Daoy (cell line): ENCODE measurements around the gene TMPRSS13. TPM values are rescaled to one million over a fixed set of nuclear protein-coding genes. Genes with fewer than 3 reads are reported as not detected.
"Not testable (repeated sequence)": the region's sequence is repeated elsewhere in the genome, so short reads cannot be mapped to it uniquely, and the experiment has no call there.

Experiments
- DNase-seq: peaks from one replicate; pipeline ENCODE4 v3.0.0-alpha.2; 2015; ENCODE audit warnings: low read depth
- total RNA-seq: library from RNA; depleted of rRNA; stranded (reverse); fragments of >200 nt; shearing (Covaris generic); gene quantifications from 2 replicates; pipeline ENCODE4 v1.2.3, GENCODE V29; 2014; rRNA removed

Gene TMPRSS13
- total RNA-seq: 0.06 and 0.48 TPM in 2 replicates

- DNase-seq: no peak
Observed at GRCh38 chr11:117929142-117929915, at the start of gene TMPRSS13. Gene TMPRSS13, minus strand, starts transcription at chr11:117929402. Its CDS starts 95 bp downstream, at chr11:117929307.

DNA sequence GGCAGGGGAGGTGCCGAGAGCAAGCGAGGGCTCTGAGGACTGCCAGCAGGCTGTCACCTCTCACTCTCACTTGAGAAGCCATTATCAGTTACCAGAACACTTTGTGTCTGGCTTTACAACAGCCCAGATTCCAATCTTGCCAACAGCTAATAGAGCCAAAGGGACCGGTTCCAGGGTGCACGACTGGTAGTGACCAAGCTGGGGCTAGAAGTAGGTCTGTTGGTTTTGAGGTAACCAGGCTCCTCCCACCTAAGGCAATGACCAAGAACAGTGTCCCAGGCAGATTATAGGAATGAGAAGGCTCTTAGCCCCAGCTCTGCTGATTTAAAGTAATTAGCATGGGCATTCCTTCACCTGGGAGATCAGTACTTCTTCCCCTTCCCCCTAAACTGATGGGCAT is 49.8 kb upstream of the TMPRSS13 start:
- DNase-seq: no peak

DNA sequence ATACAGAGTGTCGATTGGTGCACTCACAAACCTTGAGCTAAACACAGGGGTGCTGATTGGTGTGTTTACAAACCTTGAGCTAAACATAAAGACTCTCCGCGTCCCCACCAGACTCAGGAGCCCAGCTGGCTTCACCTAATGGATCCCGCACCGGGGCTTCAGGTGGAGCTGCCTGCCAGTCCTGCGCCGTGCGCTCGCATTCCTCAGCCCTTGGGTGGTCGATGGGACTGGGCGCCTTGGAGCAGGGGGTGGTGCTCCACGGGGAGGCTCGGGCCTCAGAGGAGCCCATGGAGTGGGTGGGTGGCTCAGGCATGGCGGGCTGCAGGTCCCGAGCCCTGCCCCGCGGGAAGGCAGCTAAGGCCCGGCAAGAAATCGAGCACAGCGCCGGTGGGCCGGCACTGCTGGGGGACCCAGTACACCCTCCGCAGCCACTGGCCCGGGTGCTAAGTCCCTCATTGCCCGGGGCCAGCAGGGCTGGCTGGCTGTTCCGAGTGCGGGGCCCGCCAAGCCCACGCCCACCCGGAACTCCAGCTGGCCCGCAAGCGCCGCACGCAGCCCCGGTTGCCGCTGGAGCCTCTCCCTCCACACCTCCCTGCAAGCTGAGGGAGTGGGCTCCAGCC is 49.2 kb upstream of the TMPRSS13 start:
- DNase-seq: not testable (repeated sequence)

DNA sequence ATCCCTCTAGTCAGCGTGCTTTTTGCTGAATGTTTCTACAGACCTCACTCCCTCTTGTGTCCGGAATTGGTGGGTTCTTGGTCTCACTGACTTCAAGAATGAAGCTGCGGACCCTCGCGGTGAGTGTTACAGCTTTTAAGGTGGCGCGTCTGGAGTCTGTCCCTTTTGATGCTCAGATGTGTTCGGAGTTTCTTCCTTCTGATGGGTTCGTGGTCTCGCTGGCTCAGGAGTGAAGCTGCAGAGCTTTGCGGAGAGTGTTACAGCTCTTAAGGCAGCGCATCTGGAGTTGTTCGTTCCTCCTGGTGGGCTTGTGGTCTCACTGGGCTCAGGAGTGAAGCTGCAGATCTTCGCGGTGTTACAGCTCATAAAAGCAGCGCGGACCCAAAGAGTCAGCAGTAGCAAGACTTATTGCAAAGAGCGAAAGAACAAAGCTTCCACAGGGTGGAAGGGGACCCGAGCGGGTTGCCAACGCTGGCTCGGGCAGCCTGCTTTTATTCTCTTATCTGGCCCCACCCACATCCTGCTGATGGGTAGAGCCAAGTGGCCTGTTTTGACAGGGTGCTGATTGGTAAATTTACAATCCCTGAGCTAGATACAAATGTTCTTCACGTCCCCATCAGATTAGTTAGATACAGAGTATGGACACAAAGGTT is 48.5 kb upstream of the TMPRSS13 start:
- DNase-seq: not testable (repeated sequence)

GRCh38 chr11:117977029-117977428 is 47.8 kb upstream of the TMPRSS13 start:
- no peak for DNase-seq

DNA sequence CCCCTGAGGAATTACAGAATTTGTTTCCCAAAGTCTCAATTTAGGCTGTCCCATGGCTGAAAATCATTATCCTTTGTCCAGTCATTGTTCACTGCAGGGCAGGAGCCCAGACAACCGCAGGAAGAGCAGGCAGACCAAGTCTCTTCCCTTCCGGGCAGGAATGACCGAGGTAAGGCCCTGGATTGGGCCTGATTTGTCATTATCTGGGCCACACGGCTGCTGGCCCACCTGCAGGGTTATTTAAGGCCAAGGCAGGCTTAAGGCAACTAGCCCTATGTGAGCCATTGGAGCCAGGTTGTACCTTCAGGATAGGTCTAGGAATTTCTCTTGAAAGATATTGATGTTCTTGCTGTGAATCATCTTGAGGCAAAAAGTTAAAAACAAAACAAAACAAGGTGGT is 47.2 kb upstream of the TMPRSS13 start:
- DNase-seq: no peak

DNA sequence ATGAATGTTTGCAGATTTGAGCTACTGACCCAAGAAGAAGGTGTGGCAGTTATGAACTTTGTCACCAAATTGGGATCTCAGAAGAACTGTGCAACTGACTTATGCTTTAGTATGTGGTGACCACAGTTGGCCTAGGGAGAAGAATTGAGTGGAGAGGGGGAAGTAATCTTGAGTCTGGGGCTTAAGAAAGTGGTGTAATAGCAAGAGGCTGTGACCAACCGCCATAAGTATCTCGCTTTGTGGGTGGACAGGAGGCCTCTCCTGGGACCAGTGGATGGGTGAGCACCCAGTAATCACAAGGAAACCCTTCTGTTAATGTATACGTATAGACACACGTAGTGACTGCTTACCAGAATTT is 44.3 kb upstream of the TMPRSS13 start:
- DNase-seq: no peak

- peak; percentile 40 for DNase-seq
Observed at GRCh38 chr11:117972629-117973502, 43.7 kb upstream of the TMPRSS13 start.

- DNase-seq: no peak
Observed at GRCh38 chr11:117972044-117972443, 42.8 kb upstream of the TMPRSS13 start.

GRCh38 chr11:117970400-117971024 is 41.3 kb upstream of the TMPRSS13 start:
- peak; percentile 86 for DNase-seq

DNA sequence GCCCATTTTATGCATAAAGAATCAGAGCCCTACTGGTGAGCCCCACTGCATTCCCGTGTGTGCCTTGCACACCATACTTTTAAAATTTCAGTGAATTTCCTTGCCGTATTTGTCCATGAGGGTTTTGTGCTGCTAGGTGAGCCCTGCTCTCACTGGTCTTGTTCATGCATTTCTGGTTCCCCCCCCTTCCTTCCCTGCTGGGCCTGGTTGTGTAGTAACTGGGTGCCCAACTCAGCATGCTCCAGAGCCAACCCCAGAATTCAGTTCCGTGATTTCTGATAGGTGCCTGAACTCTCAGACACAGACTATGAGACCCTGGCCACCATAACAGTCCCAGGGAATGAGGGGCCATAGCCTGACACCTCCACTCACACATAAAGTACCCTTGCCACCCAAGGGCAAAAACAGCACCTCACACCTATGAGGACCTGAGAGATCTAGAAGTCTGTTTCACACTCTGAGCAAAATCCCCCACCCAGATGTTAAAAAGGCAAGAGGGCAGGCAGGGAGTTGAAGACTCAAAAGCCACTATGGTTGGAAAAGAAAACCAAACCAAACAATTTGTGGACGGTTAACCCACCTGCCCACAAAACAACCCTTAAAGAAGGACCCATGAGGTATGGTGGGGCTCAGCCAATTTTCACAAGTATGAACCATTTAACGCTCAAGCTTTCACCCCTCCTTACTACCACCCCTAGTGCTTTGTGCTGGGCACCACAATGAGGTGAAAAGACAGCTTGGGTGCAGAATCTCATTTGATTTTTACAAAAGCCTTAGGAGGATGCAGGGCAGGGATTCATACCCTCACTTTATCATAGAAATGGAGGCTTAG is 40.2 kb upstream of the TMPRSS13 start:
- DNase-seq: no peak

- no peak for DNase-seq
Observed at GRCh38 chr11:117966908-117967307, 37.7 kb upstream of the TMPRSS13 start.

DNA sequence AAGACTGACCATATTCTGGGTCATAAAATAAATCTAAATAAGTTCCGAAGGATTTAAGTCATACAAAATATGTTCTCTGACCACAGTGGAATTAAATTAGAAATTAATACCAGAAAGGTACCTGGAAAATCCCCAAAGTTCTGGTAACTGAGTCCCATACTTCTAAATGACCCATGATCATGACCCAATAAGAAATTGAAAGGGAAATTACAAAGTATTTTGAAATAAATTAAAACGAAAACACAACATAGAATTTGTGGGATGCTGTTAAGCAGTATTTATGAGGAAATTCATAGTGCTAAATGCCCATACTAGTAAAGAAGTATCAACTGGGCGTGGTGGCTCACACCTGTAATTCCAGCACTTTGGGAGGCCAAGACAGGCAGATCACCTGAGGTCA is 33.6 kb upstream of the TMPRSS13 start:
- no peak for DNase-seq

- DNase-seq: no peak
Observed at GRCh38 chr11:117961896-117962295, 32.7 kb upstream of the TMPRSS13 start.

GRCh38 chr11:117960406-117960805 is 31.2 kb upstream of the TMPRSS13 start:
- DNase-seq: no peak

- DNase-seq: no peak
Observed at GRCh38 chr11:117959438-117960149, 30.4 kb upstream of the TMPRSS13 start.

DNA sequence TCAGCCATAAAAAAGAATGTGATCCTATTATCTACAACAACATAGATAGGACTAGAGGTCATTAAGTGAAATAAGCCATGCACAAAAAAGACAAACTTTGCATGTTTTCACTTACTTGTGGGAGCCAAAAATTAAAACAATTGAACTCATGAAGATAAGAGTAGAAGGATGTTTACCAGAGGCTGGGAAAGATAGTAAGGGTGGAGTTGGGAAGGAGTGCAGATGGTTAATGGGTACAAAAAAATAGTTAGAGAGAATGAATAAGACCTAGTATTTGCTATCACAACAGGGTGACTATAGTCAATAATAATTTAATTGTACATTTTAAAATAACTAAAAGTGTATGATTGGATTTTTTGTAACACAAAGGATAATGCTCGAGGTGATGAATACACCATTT is 29.7 kb upstream of the TMPRSS13 start:
- DNase-seq: no peak

GRCh38 chr11:117953024-117953671 is 23.9 kb upstream of the TMPRSS13 start:
- no peak for DNase-seq
